HCT116 (cell line): ENCODE results near the gene ZSCAN21.
"Not testable (repeated sequence)": the region's sequence is repeated elsewhere in the genome, so short reads cannot be mapped to it uniquely, and the experiment has no call there.

Experiments
- EGR1 ChIP-seq: IDR thresholded peaks from 2 replicates; pipeline ENCODE4 v1.6.1; 2012; ENCODE audit warnings: low read depth
- EZH2 ChIP-seq: fragments of 200-600 bp; sonication (generic); IDR thresholded peaks from 2 replicates; pipeline ENCODE4 v1.6.1; 2017; ENCODE audit warnings: antibody characterized with exemption, mixed run types
- EZH2phosphoT487 ChIP-seq: fragments of 200-600 bp; IDR thresholded peaks from 2 replicates; pipeline ENCODE4 v1.6.1; 2018; ENCODE audit warnings: antibody characterized with exemption, borderline replicate concordance
- JUND ChIP-seq: IDR thresholded peaks from 2 replicates; pipeline ENCODE4 v1.6.1; 2012
- POLR2A ChIP-seq: IDR thresholded peaks from 2 replicates; pipeline ENCODE4 v1.7.0; 2011; ENCODE audit warnings: borderline replicate concordance; ENCODE audit not compliant: insufficient read depth, insufficient read length; ENCODE audit errors: extremely low read depth
- POLR2AphosphoS5 ChIP-seq: IDR thresholded peaks from 2 replicates; pipeline ENCODE4 v1.6.1; 2011; ENCODE audit warnings: mild to moderate bottlenecking, low read depth, low read length, moderate library complexity
- SP1 ChIP-seq: IDR thresholded peaks from 2 replicates; pipeline ENCODE4 v1.6.1; 2012; ENCODE audit warnings: low read depth
- ZFX ChIP-seq: fragments of 450-650 bp; IDR thresholded peaks from 2 replicates; pipeline ENCODE4 v1.6.1; 2017
- TF ChIP-seq, protein P1 (sequence below), 3 experiments: fragments of 200-600 bp in 1 of 3; sonication (generic) in 1 of 3; IDR thresholded peaks in 2 of 3; conservative IDR thresholded peaks in 1 of 3; 2 replicates each; pipeline ENCODE4 v1.5.1; 2012 to 2017; ENCODE audit warnings: low read depth in 2 of 3, low read length in 2 of 3, antibody characterized with exemption in 1 of 3, borderline replicate concordance in 1 of 3, control low read depth in 1 of 3, mild to moderate bottlenecking in 1 of 3, mixed read lengths in 1 of 3, mixed run types in 1 of 3, moderate library complexity in 1 of 3; ENCODE audit not compliant: insufficient read depth in 1 of 3
- TF ChIP-seq, protein P2 (sequence below): IDR thresholded peaks from 2 replicates; pipeline ENCODE4 v1.6.1; 2012; ENCODE audit warnings: low read depth
- TF ChIP-seq, protein P3 (sequence below): IDR thresholded peaks from 2 replicates; pipeline ENCODE4 v1.6.1; 2012

DNA sequence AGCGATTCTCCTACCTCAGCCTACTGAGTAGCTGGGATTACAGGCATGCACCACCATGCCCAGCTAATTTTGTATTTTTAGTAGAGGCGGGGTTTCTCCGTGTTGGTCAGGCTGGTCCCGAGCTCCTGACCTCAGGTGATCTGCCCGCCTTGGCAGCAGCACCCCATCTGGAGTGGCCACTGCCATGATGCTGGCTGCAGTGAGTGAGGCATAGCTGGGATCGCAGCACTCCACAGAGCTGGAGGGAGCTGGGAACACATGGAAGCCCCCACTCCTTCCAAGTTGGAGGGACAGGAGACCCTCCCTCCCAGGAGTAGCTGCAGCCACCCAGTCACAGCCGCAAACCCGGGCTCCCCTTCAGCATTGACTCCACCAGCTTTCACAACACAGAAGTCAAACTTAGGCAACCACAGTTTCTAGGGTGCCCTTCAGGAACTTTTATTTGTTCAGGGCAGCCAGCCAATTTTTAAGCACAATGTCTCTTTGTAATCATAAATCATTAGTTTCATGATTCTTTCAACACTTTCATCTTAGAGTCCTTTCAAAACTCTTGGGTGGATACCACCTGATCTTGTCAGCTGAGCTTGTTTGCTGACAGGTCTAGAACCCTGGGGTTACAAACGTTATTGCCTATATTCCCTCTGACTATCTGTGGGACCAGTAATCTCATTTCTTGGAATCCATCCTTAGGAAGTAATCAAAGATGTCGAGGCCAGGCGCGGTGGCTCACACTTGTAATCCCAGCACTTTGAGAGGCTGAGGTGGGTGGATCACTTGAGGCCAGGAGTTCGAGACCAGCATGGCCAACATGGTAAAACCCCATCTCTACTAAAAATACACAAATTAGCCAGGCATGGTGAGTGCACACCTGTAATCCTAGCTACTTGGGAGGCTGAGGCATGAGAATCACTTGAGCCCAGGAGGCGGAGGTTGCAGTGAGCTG is 36.9 kb upstream of the ZSCAN21 start:
- TF ChIP-seq, protein P1, sequence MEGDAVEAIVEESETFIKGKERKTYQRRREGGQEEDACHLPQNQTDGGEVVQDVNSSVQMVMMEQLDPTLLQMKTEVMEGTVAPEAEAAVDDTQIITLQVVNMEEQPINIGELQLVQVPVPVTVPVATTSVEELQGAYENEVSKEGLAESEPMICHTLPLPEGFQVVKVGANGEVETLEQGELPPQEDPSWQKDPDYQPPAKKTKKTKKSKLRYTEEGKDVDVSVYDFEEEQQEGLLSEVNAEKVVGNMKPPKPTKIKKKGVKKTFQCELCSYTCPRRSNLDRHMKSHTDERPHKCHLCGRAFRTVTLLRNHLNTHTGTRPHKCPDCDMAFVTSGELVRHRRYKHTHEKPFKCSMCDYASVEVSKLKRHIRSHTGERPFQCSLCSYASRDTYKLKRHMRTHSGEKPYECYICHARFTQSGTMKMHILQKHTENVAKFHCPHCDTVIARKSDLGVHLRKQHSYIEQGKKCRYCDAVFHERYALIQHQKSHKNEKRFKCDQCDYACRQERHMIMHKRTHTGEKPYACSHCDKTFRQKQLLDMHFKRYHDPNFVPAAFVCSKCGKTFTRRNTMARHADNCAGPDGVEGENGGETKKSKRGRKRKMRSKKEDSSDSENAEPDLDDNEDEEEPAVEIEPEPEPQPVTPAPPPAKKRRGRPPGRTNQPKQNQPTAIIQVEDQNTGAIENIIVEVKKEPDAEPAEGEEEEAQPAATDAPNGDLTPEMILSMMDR (IDR thresholded peaks at IDR 0.05 in 2 of 3, conservative IDR thresholded peaks at IDR 0.05 in 1 of 3; ENCODE audit: borderline replicate concordance in 1 of 3, insufficient read depth in 1 of 3, low read depth in 2 of 3, low read length in 2 of 3), result not testable (repeated sequence)
- TF ChIP-seq, protein P2, sequence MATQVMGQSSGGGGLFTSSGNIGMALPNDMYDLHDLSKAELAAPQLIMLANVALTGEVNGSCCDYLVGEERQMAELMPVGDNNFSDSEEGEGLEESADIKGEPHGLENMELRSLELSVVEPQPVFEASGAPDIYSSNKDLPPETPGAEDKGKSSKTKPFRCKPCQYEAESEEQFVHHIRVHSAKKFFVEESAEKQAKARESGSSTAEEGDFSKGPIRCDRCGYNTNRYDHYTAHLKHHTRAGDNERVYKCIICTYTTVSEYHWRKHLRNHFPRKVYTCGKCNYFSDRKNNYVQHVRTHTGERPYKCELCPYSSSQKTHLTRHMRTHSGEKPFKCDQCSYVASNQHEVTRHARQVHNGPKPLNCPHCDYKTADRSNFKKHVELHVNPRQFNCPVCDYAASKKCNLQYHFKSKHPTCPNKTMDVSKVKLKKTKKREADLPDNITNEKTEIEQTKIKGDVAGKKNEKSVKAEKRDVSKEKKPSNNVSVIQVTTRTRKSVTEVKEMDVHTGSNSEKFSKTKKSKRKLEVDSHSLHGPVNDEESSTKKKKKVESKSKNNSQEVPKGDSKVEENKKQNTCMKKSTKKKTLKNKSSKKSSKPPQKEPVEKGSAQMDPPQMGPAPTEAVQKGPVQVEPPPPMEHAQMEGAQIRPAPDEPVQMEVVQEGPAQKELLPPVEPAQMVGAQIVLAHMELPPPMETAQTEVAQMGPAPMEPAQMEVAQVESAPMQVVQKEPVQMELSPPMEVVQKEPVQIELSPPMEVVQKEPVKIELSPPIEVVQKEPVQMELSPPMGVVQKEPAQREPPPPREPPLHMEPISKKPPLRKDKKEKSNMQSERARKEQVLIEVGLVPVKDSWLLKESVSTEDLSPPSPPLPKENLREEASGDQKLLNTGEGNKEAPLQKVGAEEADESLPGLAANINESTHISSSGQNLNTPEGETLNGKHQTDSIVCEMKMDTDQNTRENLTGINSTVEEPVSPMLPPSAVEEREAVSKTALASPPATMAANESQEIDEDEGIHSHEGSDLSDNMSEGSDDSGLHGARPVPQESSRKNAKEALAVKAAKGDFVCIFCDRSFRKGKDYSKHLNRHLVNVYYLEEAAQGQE, result not testable (repeated sequence)
- not testable (repeated sequence) for TF ChIP-seq EGR1, POLR2A, EZH2phosphoT487, JUND, POLR2AphosphoS5, ZFX, EZH2, SP1
- TF ChIP-seq, protein P3, sequence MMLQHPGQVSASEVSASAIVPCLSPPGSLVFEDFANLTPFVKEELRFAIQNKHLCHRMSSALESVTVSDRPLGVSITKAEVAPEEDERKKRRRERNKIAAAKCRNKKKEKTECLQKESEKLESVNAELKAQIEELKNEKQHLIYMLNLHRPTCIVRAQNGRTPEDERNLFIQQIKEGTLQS, result not testable (repeated sequence)
